ENCODE results near the gene DERL3. TPM values are rescaled to one million over a fixed set of nuclear protein-coding genes. Genes with fewer than 3 reads are reported as not detected.

The DERL3 gene
- total RNA-seq, 5 donors from 2014 or later (not counting 1 experiment from before 2014, with no cell fraction given) = 1.2 to 3.9 (median 2.8) TPM

GRCh38 chr22:23823331-23823791 lies 15.4 kb downstream of the DERL3 start:
- H3K36me3 ChIP-seq (ENCODE audit: control insufficient read depth in 2 of 2, extremely low read depth in 1 of 2, insufficient read depth in 1 of 2, low read length in 1 of 2) = peaks cover 32 to 86% of the 10 kb centered on the region in 2 donors
- DNase-seq (no peak), ATAC-seq (replicated peaks in 1 of 4) (no peak)
- H3K9me3 ChIP-seq = no peaks in the 10 kb centered on the region
- WGBS (ENCODE audit: insufficient coverage) = over 99% methylated on average over 11 of the region's 14 CpGs
- no peak overlapping the region for H3K4me3 Mint-ChIP-seq
- CTCF ChIA-PET = no interaction called here
- peaks cover 0 to 4% of the 10 kb centered on the region in 2 experiments for H3K4me1 ChIP-seq (ENCODE audit: control insufficient read depth in 1 of 2, extremely low read depth in 1 of 2, insufficient read depth in 2 of 2, low read length in 2 of 2)
- H3K36me3 Mint-ChIP-seq = peaks cover 53% of the 10 kb centered on the region
- no peak overlapping the region for H3K27ac ChIP-seq (ENCODE audit: low read length)
- H3K27me3 Mint-ChIP-seq = no peaks in the 10 kb centered on the region
- no peak overlapping the region for H3K4me3 ChIP-seq (ENCODE audit: control insufficient read depth in 1 of 2, extremely low read depth in 1 of 2, low read length in 1 of 2)
- no peak overlapping the region for H3K27ac Mint-ChIP-seq
- H3K27me3 ChIP-seq (replicated peaks in 1 of 2; ENCODE audit: control insufficient read depth in 2 of 2, extremely low read depth in 1 of 2, insufficient read depth in 2 of 2, low read length in 1 of 2) = no peaks in the 10 kb centered on the region
- H3K9me3 Mint-ChIP-seq = no peaks in the 10 kb centered on the region
- POLR2A ChIA-PET = no interaction called here
- H3K4me1 Mint-ChIP-seq = peaks cover 0 to 16% (median 0%) of the 10 kb centered on the region in 3 donors

GRCh38 chr22:23822101-23822671 lies 16.6 kb downstream of the DERL3 start:
- Mint-ChIP-seq H3K27me3 (no peaks in the 10 kb centered on the region), H3K27ac (no peak overlapping the region)

GRCh38 chr22:23820748-23821211 lies 18.0 kb downstream of the DERL3 start:
- peaks cover 0 to 4% of the 10 kb centered on the region in 2 experiments for H3K4me1 ChIP-seq (ENCODE audit: control insufficient read depth in 1 of 2, extremely low read depth in 1 of 2, insufficient read depth in 2 of 2, low read length in 2 of 2)
- H3K4me1 Mint-ChIP-seq = peaks cover 0 to 14% (median 0%) of the 10 kb centered on the region in 3 donors
- no peaks in the 10 kb centered on the region for H3K9me3 ChIP-seq
- ATAC-seq (replicated peaks in 1 of 4) (peak in 2 of 4 experiments; percentile 37 to 69), DNase-seq (no peak)
- no peak overlapping the region for H3K4me3 Mint-ChIP-seq
- 33% methylated on average over 3 of the region's 4 CpGs for WGBS (ENCODE audit: insufficient coverage)
- H3K4me3 ChIP-seq (ENCODE audit: control insufficient read depth in 1 of 2, extremely low read depth in 1 of 2, low read length in 1 of 2) = no peak overlapping the region
- POLR2A ChIA-PET = no interaction called here
- CTCF ChIA-PET = no interaction called here
- H3K27me3 Mint-ChIP-seq = no peaks in the 10 kb centered on the region
- peak overlapping the region in 1 of 2 donors; percentile 58 for H3K27ac Mint-ChIP-seq
- peaks cover 29 to 83% of the 10 kb centered on the region in 2 donors for H3K36me3 ChIP-seq (ENCODE audit: control insufficient read depth in 2 of 2, extremely low read depth in 1 of 2, insufficient read depth in 1 of 2, low read length in 1 of 2)
- no peak overlapping the region for H3K27ac ChIP-seq (ENCODE audit: low read length)
- H3K36me3 Mint-ChIP-seq = peaks cover 64% of the 10 kb centered on the region
- H3K9me3 Mint-ChIP-seq = no peaks in the 10 kb centered on the region
- no peaks in the 10 kb centered on the region for H3K27me3 ChIP-seq (replicated peaks in 1 of 2; ENCODE audit: control insufficient read depth in 2 of 2, extremely low read depth in 1 of 2, insufficient read depth in 2 of 2, low read length in 1 of 2)

More at GRCh38 chr22:23822101-23822671, 16.6 kb downstream of the DERL3 start:
- H3K27ac ChIP-seq (ENCODE audit: low read length) = no peak overlapping the region
- peaks cover 57% of the 10 kb centered on the region for H3K36me3 Mint-ChIP-seq
- 97% methylated on average over 6 of the region's 6 CpGs for WGBS (ENCODE audit: insufficient coverage)
- peaks cover 27 to 84% of the 10 kb centered on the region in 2 donors for H3K36me3 ChIP-seq (ENCODE audit: control insufficient read depth in 2 of 2, extremely low read depth in 1 of 2, insufficient read depth in 1 of 2, low read length in 1 of 2)
- peaks cover 0 to 4% of the 10 kb centered on the region in 2 experiments for H3K4me1 ChIP-seq (ENCODE audit: control insufficient read depth in 1 of 2, extremely low read depth in 1 of 2, insufficient read depth in 2 of 2, low read length in 2 of 2)
- H3K9me3 Mint-ChIP-seq = no peaks in the 10 kb centered on the region
- ChIA-PET POLR2A (interaction anchor here in 1 of 2 donors (0.6 kb wide), 1 partner anchor 524 kb away, joined by 3 read pairs; no protein-coding TSS in a partner anchor), CTCF (no interaction called here)
- peaks cover 0 to 16% (median 0%) of the 10 kb centered on the region in 3 donors for H3K4me1 Mint-ChIP-seq
- H3K4me3 ChIP-seq (ENCODE audit: control insufficient read depth in 1 of 2, extremely low read depth in 1 of 2, low read length in 1 of 2) = no peak overlapping the region
- H3K4me3 Mint-ChIP-seq = no peak overlapping the region
- no peaks in the 10 kb centered on the region for H3K9me3 ChIP-seq
- DNase-seq = no peak
- no peaks in the 10 kb centered on the region for H3K27me3 ChIP-seq (replicated peaks in 1 of 2; ENCODE audit: control insufficient read depth in 2 of 2, extremely low read depth in 1 of 2, insufficient read depth in 2 of 2, low read length in 1 of 2)
- no peak for ATAC-seq (replicated peaks in 1 of 4)

GRCh38 chr22:23818541-23818940 lies 20.3 kb downstream of the DERL3 start:
- Mint-ChIP-seq H3K9me3 (no peaks in the 10 kb centered on the region), H3K4me3 (no peak overlapping the region), H3K27ac (no peak overlapping the region), H3K4me1 (peaks cover 0 to 14% (median 0%) of the 10 kb centered on the region in 3 donors), H3K27me3 (no peaks in the 10 kb centered on the region), H3K36me3 (peaks cover 56% of the 10 kb centered on the region)
- H3K4me3 ChIP-seq (ENCODE audit: control insufficient read depth in 1 of 2, extremely low read depth in 1 of 2, low read length in 1 of 2) = no peak overlapping the region
- POLR2A ChIA-PET = no interaction called here
- peaks cover 0 to 4% of the 10 kb centered on the region in 2 experiments for H3K4me1 ChIP-seq (ENCODE audit: control insufficient read depth in 1 of 2, extremely low read depth in 1 of 2, insufficient read depth in 2 of 2, low read length in 2 of 2)
- H3K27ac ChIP-seq (ENCODE audit: low read length) = no peak overlapping the region
- H3K27me3 ChIP-seq (replicated peaks in 1 of 2; ENCODE audit: control insufficient read depth in 2 of 2, extremely low read depth in 1 of 2, insufficient read depth in 2 of 2, low read length in 1 of 2) = no peaks in the 10 kb centered on the region
- DNase-seq (no peak), ATAC-seq (replicated peaks in 1 of 4) (no peak)
- CTCF ChIA-PET = no interaction called here
- no peaks in the 10 kb centered on the region for H3K9me3 ChIP-seq
- peaks cover 21 to 65% of the 10 kb centered on the region in 2 donors for H3K36me3 ChIP-seq (ENCODE audit: control insufficient read depth in 2 of 2, extremely low read depth in 1 of 2, insufficient read depth in 1 of 2, low read length in 1 of 2)
- 100% methylated on average over 1 of the region's 2 CpGs for whole genome bisulfite sequencing (ENCODE audit: insufficient coverage)

GRCh38 chr22:23817146-23817545 lies 21.7 kb downstream of the DERL3 start:
- Histone ChIP-seq H3K27me3 (replicated peaks in 1 of 2; ENCODE audit: control insufficient read depth in 2 of 2, extremely low read depth in 1 of 2, insufficient read depth in 2 of 2, low read length in 1 of 2) (no peaks in the 10 kb centered on the region), H3K4me1 (ENCODE audit: control insufficient read depth in 1 of 2, extremely low read depth in 1 of 2, insufficient read depth in 2 of 2, low read length in 2 of 2) (peaks cover 0 to 4% of the 10 kb centered on the region in 2 experiments), H3K4me3 (ENCODE audit: control insufficient read depth in 1 of 2, extremely low read depth in 1 of 2, low read length in 1 of 2) (no peak overlapping the region), H3K36me3 (ENCODE audit: control insufficient read depth in 2 of 2, extremely low read depth in 1 of 2, insufficient read depth in 1 of 2, low read length in 1 of 2) (peaks cover 14 to 53% of the 10 kb centered on the region in 2 donors), H3K9me3 (no peaks in the 10 kb centered on the region), H3K27ac (ENCODE audit: low read length) (no peak overlapping the region)
- ChIA-PET CTCF (no interaction called here), POLR2A (no interaction called here)
- no peaks in the 10 kb centered on the region for H3K27me3 Mint-ChIP-seq
- no peak for DNase-seq
- no peak overlapping the region for H3K27ac Mint-ChIP-seq
- H3K9me3 Mint-ChIP-seq = no peaks in the 10 kb centered on the region
- ATAC-seq (replicated peaks in 1 of 4) = no peak
- H3K36me3 Mint-ChIP-seq = peaks cover 53% of the 10 kb centered on the region
- peaks cover 0 to 14% (median 0%) of the 10 kb centered on the region in 3 donors for H3K4me1 Mint-ChIP-seq
- H3K4me3 Mint-ChIP-seq = no peak overlapping the region
- 96% methylated on average over 5 of the region's 6 CpGs for WGBS (ENCODE audit: insufficient coverage)

GRCh38 chr22:23816156-23816976 lies 22.4 kb downstream of the DERL3 start:
- H3K36me3 ChIP-seq (ENCODE audit: control insufficient read depth in 2 of 2, extremely low read depth in 1 of 2, insufficient read depth in 1 of 2, low read length in 1 of 2) = peaks cover 12 to 47% of the 10 kb centered on the region in 2 donors
- ATAC-seq (replicated peaks in 1 of 4) = no peak
- WGBS (ENCODE audit: insufficient coverage) = 93% methylated on average over 16 of the region's 18 CpGs
- peaks cover 0 to 14% (median 0%) of the 10 kb centered on the region in 3 donors for H3K4me1 Mint-ChIP-seq
- H3K27me3 Mint-ChIP-seq = no peaks in the 10 kb centered on the region
- no peak overlapping the region for H3K4me3 ChIP-seq (ENCODE audit: control insufficient read depth in 1 of 2, extremely low read depth in 1 of 2, low read length in 1 of 2)
- peaks cover 53% of the 10 kb centered on the region for H3K36me3 Mint-ChIP-seq
- no peaks in the 10 kb centered on the region for H3K9me3 Mint-ChIP-seq
- no peaks in the 10 kb centered on the region for H3K9me3 ChIP-seq
- H3K27ac ChIP-seq (ENCODE audit: low read length) = no peak overlapping the region
- no peak overlapping the region for H3K27ac Mint-ChIP-seq
- H3K4me1 ChIP-seq (ENCODE audit: control insufficient read depth in 1 of 2, extremely low read depth in 1 of 2, insufficient read depth in 2 of 2, low read length in 2 of 2) = peaks cover 0 to 4% of the 10 kb centered on the region in 2 experiments
- no peak for DNase-seq
- H3K27me3 ChIP-seq (replicated peaks in 1 of 2; ENCODE audit: control insufficient read depth in 2 of 2, extremely low read depth in 1 of 2, insufficient read depth in 2 of 2, low read length in 1 of 2) = no peaks in the 10 kb centered on the region
- H3K4me3 Mint-ChIP-seq = no peak overlapping the region
- ChIA-PET POLR2A (no interaction called here), CTCF (no interaction called here)

Measured in T-cell (primary cell).